ENCODE measurements around the gene KCNC1.

Gene KCNC1

GRCh38 chr11:17736579-17736893 lies 2.0 kb downstream of the KCNC1 start:
- TF ChIP-seq POLR2A (IDR thresholded peaks at IDR 0.05; ENCODE audit: low read length) (no peak), GATA1 (IDR thresholded peaks at IDR 0.05; ENCODE audit: low read depth, low read length) (no peak)
- no peak for DNase-seq

GRCh38 chr11:17736930-17737817 lies 2.6 kb downstream of the KCNC1 start:
- no peak for DNase-seq
- TF ChIP-seq GATA1 (IDR thresholded peaks at IDR 0.05; ENCODE audit: low read depth, low read length) (no peak), POLR2A (IDR thresholded peaks at IDR 0.05; ENCODE audit: low read length) (no peak)

- DNase-seq: no peak
- TF ChIP-seq GATA1 (IDR thresholded peaks at IDR 0.05; ENCODE audit: low read depth, low read length) (no peak), POLR2A (IDR thresholded peaks at IDR 0.05; ENCODE audit: low read length) (no peak)
These were observed 3.8 kb downstream of the KCNC1 start for GRCh38 chr11:17738151-17738973.

- no peak for DNase-seq
These were observed 5.4 kb downstream of the KCNC1 start for GRCh38 chr11:17739945-17740338.

GRCh38 chr11:17740649-17741235 lies 6.2 kb downstream of the KCNC1 start:
- DNase-seq: no peak
- TF ChIP-seq POLR2A (IDR thresholded peaks at IDR 0.05; ENCODE audit: low read length): no peak

More at GRCh38 chr11:17739945-17740338, 5.4 kb downstream of the KCNC1 start:
- TF ChIP-seq POLR2A (IDR thresholded peaks at IDR 0.05; ENCODE audit: low read length) (no peak), GATA1 (IDR thresholded peaks at IDR 0.05; ENCODE audit: low read depth, low read length) (no peak)

GRCh38 chr11:17741487-17741886 lies 6.9 kb downstream of the KCNC1 start:
- TF ChIP-seq GATA1 (IDR thresholded peaks at IDR 0.05; ENCODE audit: low read depth, low read length): no peak
- no peak for TF ChIP-seq POLR2A (IDR thresholded peaks at IDR 0.05; ENCODE audit: low read length)
- no peak for DNase-seq

- TF ChIP-seq POLR2A (IDR thresholded peaks at IDR 0.05; ENCODE audit: low read length) (no peak), GATA1 (IDR thresholded peaks at IDR 0.05; ENCODE audit: low read depth, low read length) (no peak)
- DNase-seq: no peak
These were observed 7.4 kb downstream of the KCNC1 start for GRCh38 chr11:17742019-17742418.

GRCh38 chr11:17743026-17743807 lies 8.6 kb downstream of the KCNC1 start:
- TF ChIP-seq POLR2A (IDR thresholded peaks at IDR 0.05; ENCODE audit: low read length) (no peak), GATA1 (IDR thresholded peaks at IDR 0.05; ENCODE audit: low read depth, low read length) (no peak)
- no peak for DNase-seq

GRCh38 chr11:17743808-17744119 lies 9.2 kb downstream of the KCNC1 start:
- TF ChIP-seq GATA1 (IDR thresholded peaks at IDR 0.05; ENCODE audit: low read depth, low read length) (no peak), POLR2A (IDR thresholded peaks at IDR 0.05; ENCODE audit: low read length) (no peak)
- DNase-seq: no peak

- TF ChIP-seq POLR2A (IDR thresholded peaks at IDR 0.05; ENCODE audit: low read length) (no peak), GATA1 (IDR thresholded peaks at IDR 0.05; ENCODE audit: low read depth, low read length) (no peak)
- DNase-seq: no peak
These were observed 9.8 kb downstream of the KCNC1 start for GRCh38 chr11:17744151-17744940.

GRCh38 chr11:17745023-17745772 lies 10.6 kb downstream of the KCNC1 start:
- DNase-seq: no peak
- TF ChIP-seq GATA1 (IDR thresholded peaks at IDR 0.05; ENCODE audit: low read depth, low read length): no peak
- no peak for TF ChIP-seq POLR2A (IDR thresholded peaks at IDR 0.05; ENCODE audit: low read length)

- TF ChIP-seq GATA1 (IDR thresholded peaks at IDR 0.05; ENCODE audit: low read depth, low read length) (no peak), POLR2A (IDR thresholded peaks at IDR 0.05; ENCODE audit: low read length) (no peak)
- DNase-seq: no peak
These were observed 11.5 kb downstream of the KCNC1 start for GRCh38 chr11:17746096-17746495.

All from erythroblast (primary cell).